Mammary epithelial cell (primary cell): ENCODE results near the gene GALNT2.

ENCODE experiments used
- CTCF ChIP-seq, 2 donors: IDR thresholded peaks in 1 of 2; conservative IDR thresholded peaks in 1 of 2; 2 replicates each; pipeline ENCODE4 v1.5.1; 2011 to 2012; ENCODE audit warnings: inconsistent platforms in 2 of 2, low read length in 2 of 2, mild to moderate bottlenecking in 2 of 2, control low read depth in 1 of 2, low read depth in 1 of 2; ENCODE audit not compliant: insufficient read depth in 1 of 2; ENCODE audit errors: extremely low read depth in 1 of 2
- EZH2 ChIP-seq: IDR thresholded peaks from 2 replicates; pipeline ENCODE4 v1.6.1; 2012; ENCODE audit warnings: low read length, inconsistent platforms, borderline replicate concordance

- TF ChIP-seq CTCF (conservative IDR thresholded peaks at IDR 0.05 in 1 of 2, IDR thresholded peaks at IDR 0.05 in 1 of 2; ENCODE audit: extremely low read depth in 1 of 2, insufficient read depth in 1 of 2, low read depth in 1 of 2, low read length in 2 of 2) (no peak), EZH2 (no peak)
Measured at GRCh38 chr1:230186003-230186863, 119.2 kb downstream of the GALNT2 start.
